B cell (primary cell): ENCODE results near the gene FAF2. TPM values are rescaled to one million over a fixed set of nuclear protein-coding genes. Genes with fewer than 3 reads are reported as not detected.
A peak's percentile ranks its signal among the peaks of the same experiment; 100 is the strongest.

Experiments
- ATAC-seq: fragments of 200-7000 bp; cut with Tn5 transposase; one replicate; pipeline ENCODE4 v1.10.0; 2021; ENCODE audit warnings: low read depth, mild to moderate bottlenecking, moderate number of reproducible peaks, moderate library complexity
- CTCF ChIA-PET: fragments of 350-600 bp; sonication (Branson Sonifier 250); formaldehyde crosslinking; loops from one replicate; lab custom pipeline; 2021; ENCODE audit warnings: antibody characterized with exemption, inconsistent platforms; lab: Charles Lee
- POLR2A ChIA-PET: fragments of 350-600 bp; sonication (Branson Sonifier 250); formaldehyde crosslinking; loops from one replicate; lab custom pipeline; 2021; ENCODE audit warnings: antibody characterized with exemption; lab: Charles Lee
- DNase-seq: peaks from one replicate; pipeline ENCODE4 v3.0.0; 2013
- H2AFZ ChIP-seq: 2 replicates; pipeline ENCODE4 v1.6.1; 2012; ENCODE audit warnings: mild to moderate bottlenecking, low read depth, low read length; ENCODE audit not compliant: insufficient read depth, poor library complexity, severe bottlenecking
- H3K27ac ChIP-seq, 2 donors: 1 replicate in 1 of 2; 2 replicates in 1 of 2; pipeline ENCODE4 v1.5.1; 2012 to 2013; ENCODE audit warnings: low read length in 2 of 2, mild to moderate bottlenecking in 2 of 2, moderate library complexity in 1 of 2
- H3K27me3 ChIP-seq, 4 experiments: fragments of 200-600 bp in 1 of 4; sonication (generic) in 1 of 4; replicated peaks in 1 of 4; 1 replicate in 2 of 4; 2 replicates in 2 of 4; pipeline versions ENCODE4 v1.6.1 to v1.7.0; 2013 to 2016; ENCODE audit warnings: low read length in 3 of 4, mild to moderate bottlenecking in 2 of 4, mixed read lengths in 1 of 4, moderate library complexity in 1 of 4; ENCODE audit not compliant: insufficient read depth in 4 of 4, control insufficient read depth in 3 of 4; ENCODE audit errors: control extremely low read depth in 1 of 4
- H3K36me3 ChIP-seq, 2 experiments: replicated peaks in 1 of 2; 1 replicate in 1 of 2; 2 replicates in 1 of 2; pipeline versions ENCODE4 v1.6.1 to v1.7.1; 2013; ENCODE audit warnings: low read length in 1 of 2; ENCODE audit not compliant: insufficient read depth in 2 of 2, control insufficient read depth in 1 of 2; ENCODE audit errors: control extremely low read depth in 1 of 2, extremely low read depth in 1 of 2
- H3K4me1 ChIP-seq, 2 donors: fragments of 200-600 bp in 1 of 2; sonication (generic) in 1 of 2; 1 replicate in 1 of 2; 2 replicates in 1 of 2; pipeline versions ENCODE4 v1.5.1 to v1.6.1; 2013 to 2017; ENCODE audit warnings: low read length in 2 of 2; ENCODE audit not compliant: control insufficient read depth in 2 of 2, insufficient read depth in 2 of 2
- H3K4me2 ChIP-seq: replicated peaks from 2 replicates; pipeline ENCODE3; 2012; ENCODE audit warnings: mild to moderate bottlenecking, low read depth, low read length; ENCODE audit not compliant: poor library complexity, severe bottlenecking
- H3K4me3 ChIP-seq, 5 experiments: fragments of 200-600 bp in 1 of 5; sonication (generic) in 1 of 5; 1 replicate in 3 of 5; 2 replicates in 2 of 5; pipeline versions ENCODE4 v1.5.1 to v1.7.0; 2011 to 2016; ENCODE audit warnings: low read length in 4 of 5, mild to moderate bottlenecking in 4 of 5, low read depth in 2 of 5, control low read depth in 1 of 5, moderate library complexity in 1 of 5; ENCODE audit not compliant: insufficient read depth in 1 of 5; ENCODE audit errors: control extremely low read depth in 1 of 5, extremely low read depth in 1 of 5
- H3K79me2 ChIP-seq: fragments of 200-600 bp; sonication (generic); one replicate; pipeline ENCODE4 v1.6.0; 2016; ENCODE audit warnings: low read length; ENCODE audit not compliant: control insufficient read depth, insufficient read depth
- H3K9ac ChIP-seq: fragments of 200-600 bp; sonication (generic); 2 replicates; pipeline ENCODE4 v1.6.1; 2017; ENCODE audit warnings: mild to moderate bottlenecking, low read length, moderate library complexity
- H3K9me3 ChIP-seq, 3 donors: one replicate each; pipeline versions ENCODE4 v1.6.1 to v1.7.1; 2013; ENCODE audit warnings: low read length in 2 of 3; ENCODE audit not compliant: control insufficient read depth in 2 of 3, insufficient read depth in 1 of 3; ENCODE audit errors: control extremely low read depth in 1 of 3
- H4K20me1 ChIP-seq: 2 replicates; pipeline ENCODE4 v1.6.0; 2012; ENCODE audit warnings: mild to moderate bottlenecking, low read length; ENCODE audit not compliant: insufficient read depth, control insufficient read depth, poor library complexity, severe bottlenecking
- H3K27ac Mint-ChIP-seq: one replicate; pipeline ENCODE4 v1.8.0; 2021; ENCODE audit warnings: mixed read lengths
- H3K27me3 Mint-ChIP-seq: one replicate; pipeline ENCODE4 v1.8.0; 2021; ENCODE audit warnings: mixed read lengths
- H3K4me1 Mint-ChIP-seq: one replicate; pipeline ENCODE4 v1.8.0; 2021; ENCODE audit warnings: mixed read lengths
- H3K4me3 Mint-ChIP-seq: one replicate; pipeline ENCODE4 v1.8.0; 2021; ENCODE audit warnings: mixed read lengths
- H3K9me3 Mint-ChIP-seq: one replicate; pipeline ENCODE4 v1.8.0; 2022; ENCODE audit warnings: mixed read lengths; ENCODE audit not compliant: insufficient read depth
- EZH2 ChIP-seq: IDR thresholded peaks from 2 replicates; pipeline ENCODE4 v1.6.1; 2012; ENCODE audit warnings: borderline replicate concordance, low read depth, mild to moderate bottlenecking, moderate library complexity, low read length; ENCODE audit not compliant: insufficient read depth, poor library complexity, severe bottlenecking
- WGBS: methylation state at CpG from one replicate; pipeline ENCODE4 v1.1.5; 2013; ENCODE audit warnings: missing lambda C conversion rate; ENCODE audit not compliant: insufficient coverage; 5-methylcytosine and 5-hydroxymethylcytosine counted together
- intact Hi-C: fragments of 100-400 bp; cut with micrococcal nuclease; formaldehyde crosslinking; loops from one replicate; pipeline ENCODE4 v1.10.0; 2022
- polyA plus RNA-seq: library from polyadenylated mRNA; depleted of rRNA; stranded (reverse); fragments of >200 nt; gene quantifications from 2 replicates; pipeline ENCODE4 v1.2.3, GENCODE V29; 2012
- total RNA-seq, 2 donors: library from RNA; stranded (reverse); fragments of 120-200 nt in 1 of 2; gene quantifications; 1 replicate in 1 of 2; 2 replicates in 1 of 2; pipeline versions ENCODE4 v1.2.3 to v1.2.4, GENCODE V29; 2013 to 2022
- TF ChIP-seq, protein P1 (sequence below): fragments of 200-600 bp; IDR thresholded peaks from one replicate; pipeline ENCODE4 v1.8.0; 2022; ENCODE audit warnings: antibody characterized with exemption, mild to moderate bottlenecking

The FAF2 gene
- total and polyA plus RNA-seq, 2 donors (not counting 1 experiment from before 2014, with no cell fraction given): 10.9 to 35.1 TPM

DNA sequence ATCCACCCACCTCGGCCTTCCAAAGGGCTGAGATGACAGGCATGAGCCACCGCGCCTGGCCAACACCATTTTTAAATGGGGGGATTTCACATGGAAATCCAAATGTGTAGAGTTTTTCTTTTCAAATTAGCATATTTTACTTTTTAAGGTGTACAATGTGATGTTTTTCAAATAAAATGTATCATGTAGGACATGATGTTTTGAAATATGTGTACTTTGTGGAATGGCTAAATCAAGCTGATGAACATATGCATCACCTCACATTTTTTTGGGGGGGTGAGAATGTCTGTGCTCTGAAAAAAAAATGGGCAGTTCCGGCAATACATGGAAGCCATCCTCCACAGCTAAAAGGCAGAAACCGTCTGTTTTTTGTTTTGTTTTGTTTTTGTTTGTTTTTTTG, 3.4 kb upstream of the FAF2 start:
- no peak overlapping the region for H3K27ac Mint-ChIP-seq
- Histone ChIP-seq H3K4me2 (no peak overlapping the region), H3K9me3 (no peaks in the 10 kb centered on the region), H3K36me3 (no peaks in the 10 kb centered on the region), H3K9ac (no peak overlapping the region), H3K4me3 (no peak overlapping the region), H3K4me1 (peaks cover 16 to 20% of the 10 kb centered on the region in 2 donors), H3K27me3 (no peaks in the 10 kb centered on the region), H3K27ac (no peak overlapping the region), H4K20me1 (no peaks in the 10 kb centered on the region), H2AFZ (no peak overlapping the region), H3K79me2 (peaks cover 25% of the 10 kb centered on the region)
- H3K4me3 Mint-ChIP-seq: no peak overlapping the region
- DNase-seq: no peak
- TF ChIP-seq, protein P1, sequence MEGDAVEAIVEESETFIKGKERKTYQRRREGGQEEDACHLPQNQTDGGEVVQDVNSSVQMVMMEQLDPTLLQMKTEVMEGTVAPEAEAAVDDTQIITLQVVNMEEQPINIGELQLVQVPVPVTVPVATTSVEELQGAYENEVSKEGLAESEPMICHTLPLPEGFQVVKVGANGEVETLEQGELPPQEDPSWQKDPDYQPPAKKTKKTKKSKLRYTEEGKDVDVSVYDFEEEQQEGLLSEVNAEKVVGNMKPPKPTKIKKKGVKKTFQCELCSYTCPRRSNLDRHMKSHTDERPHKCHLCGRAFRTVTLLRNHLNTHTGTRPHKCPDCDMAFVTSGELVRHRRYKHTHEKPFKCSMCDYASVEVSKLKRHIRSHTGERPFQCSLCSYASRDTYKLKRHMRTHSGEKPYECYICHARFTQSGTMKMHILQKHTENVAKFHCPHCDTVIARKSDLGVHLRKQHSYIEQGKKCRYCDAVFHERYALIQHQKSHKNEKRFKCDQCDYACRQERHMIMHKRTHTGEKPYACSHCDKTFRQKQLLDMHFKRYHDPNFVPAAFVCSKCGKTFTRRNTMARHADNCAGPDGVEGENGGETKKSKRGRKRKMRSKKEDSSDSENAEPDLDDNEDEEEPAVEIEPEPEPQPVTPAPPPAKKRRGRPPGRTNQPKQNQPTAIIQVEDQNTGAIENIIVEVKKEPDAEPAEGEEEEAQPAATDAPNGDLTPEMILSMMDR: no peak
- TF ChIP-seq EZH2: no peak
- POLR2A ChIA-PET: no interaction called here
- CTCF ChIA-PET: no interaction called here
- peaks cover 19% of the 10 kb centered on the region for H3K4me1 Mint-ChIP-seq
- no peaks in the 10 kb centered on the region for H3K9me3 Mint-ChIP-seq
- no peak for ATAC-seq
- intact Hi-C loops: no loop called here
- peaks cover 12% of the 10 kb centered on the region for H3K27me3 Mint-ChIP-seq
- WGBS: 90% methylated on average over 1 of the region's 5 CpGs

DNA sequence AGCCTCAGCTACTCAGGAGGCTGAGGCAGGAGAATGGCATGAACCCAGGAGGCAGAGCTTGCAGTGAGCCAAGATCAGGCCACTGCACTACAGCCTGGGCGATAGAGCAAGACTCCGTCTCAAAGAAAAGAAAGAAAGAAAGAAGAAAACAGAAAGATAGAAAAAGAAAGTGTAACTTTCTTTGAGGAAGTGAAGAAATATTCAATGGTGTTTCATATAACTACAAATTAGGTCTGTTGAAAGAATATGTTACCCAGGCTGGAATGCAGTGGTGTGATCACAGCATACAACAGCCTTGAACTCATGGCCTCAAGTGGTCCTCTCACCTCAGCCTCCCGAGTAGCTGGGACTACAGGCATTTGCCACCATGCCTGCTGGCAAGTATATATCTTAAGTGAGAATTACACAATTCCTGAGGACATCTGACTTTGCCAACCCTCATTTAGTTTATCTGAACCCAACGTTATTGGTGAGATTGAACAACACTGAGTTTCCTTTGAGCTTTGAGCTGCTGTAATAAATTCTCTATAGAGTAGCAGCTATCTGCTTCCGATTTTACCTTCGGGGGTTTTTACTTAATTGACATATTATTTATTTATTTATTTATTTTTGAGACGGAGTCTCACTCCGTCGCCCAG, 2.0 kb upstream of the FAF2 start:
- peaks cover 6% of the 10 kb centered on the region for H3K27me3 Mint-ChIP-seq
- Histone ChIP-seq H3K4me1 (peaks cover 16 to 20% of the 10 kb centered on the region in 2 donors), H3K79me2 (peaks cover 39% of the 10 kb centered on the region), H4K20me1 (no peaks in the 10 kb centered on the region), H3K27ac (no peak overlapping the region), H3K27me3 (no peaks in the 10 kb centered on the region), H2AFZ (no peak overlapping the region), H3K9me3 (no peaks in the 10 kb centered on the region), H3K9ac (no peak overlapping the region), H3K4me3 (no peak overlapping the region), H3K4me2 (no peak overlapping the region), H3K36me3 (no peaks in the 10 kb centered on the region)
- H3K27ac Mint-ChIP-seq: no peak overlapping the region
- intact Hi-C loops: no loop called here
- peaks cover 25% of the 10 kb centered on the region for H3K4me1 Mint-ChIP-seq
- no peak for TF ChIP-seq EZH2
- TF ChIP-seq, protein P1: no peak
- DNase-seq (peak; percentile 9), ATAC-seq (no peak)
- POLR2A ChIA-PET: no interaction called here
- no peaks in the 10 kb centered on the region for H3K9me3 Mint-ChIP-seq
- CTCF ChIA-PET: interaction anchor here (0.8 to 4.8 kb wide), 3 partner anchors 29 to 214 kb away, joined by 3 to 29 read pairs (median 5); partner anchors contain the start of gene CLTB
- WGBS: 100% methylated on average over 2 of the region's 9 CpGs
- H3K4me3 Mint-ChIP-seq: peak overlapping the region; percentile 70
